Hepatocyte (in vitro differentiated cells): ENCODE measurements around the gene KRT27. TPM values are rescaled to one million over a fixed set of nuclear protein-coding genes. Genes with fewer than 3 reads are reported as not detected.

Experiments used
- DNase-seq: peaks from one replicate; pipeline ENCODE4 v3.0.0-alpha.2; 2016; ENCODE audit warnings: low spot score
- H2AFZ ChIP-seq: fragments of 200-600 bp; sonication (generic); 2 replicates; pipeline ENCODE4 v1.6.0; 2016; ENCODE audit warnings: antibody characterized with exemption, mild to moderate bottlenecking
- H3K27ac ChIP-seq: fragments of 200-600 bp; sonication (generic); 2 replicates; pipeline ENCODE4 v1.5.1; 2016; ENCODE audit warnings: mild to moderate bottlenecking
- H3K27me3 ChIP-seq: fragments of 200-600 bp; sonication (generic); 2 replicates; pipeline ENCODE4 v1.6.1; 2016
- H3K36me3 ChIP-seq: fragments of 200-600 bp; sonication (generic); replicated peaks from 2 replicates; pipeline ENCODE4 v1.5.1; 2016; ENCODE audit warnings: low read depth; ENCODE audit not compliant: insufficient read depth
- H3K4me1 ChIP-seq: fragments of 200-600 bp; sonication (generic); 2 replicates; pipeline ENCODE4 v1.5.1; 2016; ENCODE audit warnings: mild to moderate bottlenecking, moderate library complexity; ENCODE audit not compliant: insufficient read depth
- H3K4me2 ChIP-seq: fragments of 200-600 bp; sonication (generic); 2 replicates; pipeline ENCODE4 v1.6.0; 2016
- H3K4me3 ChIP-seq: fragments of 200-600 bp; sonication (generic); 2 replicates; pipeline ENCODE4 v1.5.1; 2016; ENCODE audit warnings: mild to moderate bottlenecking
- H3K79me2 ChIP-seq: fragments of 200-600 bp; sonication (generic); 2 replicates; pipeline ENCODE4 v1.6.0; 2017; ENCODE audit warnings: mild to moderate bottlenecking
- H3K9me2 ChIP-seq: fragments of 200-600 bp; sonication (generic); replicated peaks from 2 replicates; pipeline ENCODE4 v1.6.0; 2017; ENCODE audit warnings: mild to moderate bottlenecking; ENCODE audit not compliant: insufficient read depth
- H3K9me3 ChIP-seq: fragments of 200-600 bp; sonication (generic); 2 replicates; pipeline ENCODE4 v1.5.1; 2016; ENCODE audit warnings: low read depth, mild to moderate bottlenecking
- H4K20me1 ChIP-seq: fragments of 200-600 bp; sonication (generic); 2 replicates; pipeline ENCODE4 v1.6.0; 2016; ENCODE audit warnings: mild to moderate bottlenecking; ENCODE audit not compliant: insufficient read depth, poor library complexity, severe bottlenecking
- CTCF ChIP-seq: fragments of 200-600 bp; sonication (generic); IDR thresholded peaks from 2 replicates; pipeline ENCODE4 v1.5.1; 2016; ENCODE audit warnings: antibody characterized with exemption, mild to moderate bottlenecking; ENCODE audit not compliant: poor library complexity
- EZH2 ChIP-seq: fragments of 200-600 bp; sonication (generic); IDR thresholded peaks from 2 replicates; pipeline ENCODE4 v1.6.1; 2016; ENCODE audit warnings: antibody characterized with exemption, mild to moderate bottlenecking, borderline replicate concordance
- EZH2phosphoT487 ChIP-seq: fragments of 200-600 bp; sonication (generic); IDR thresholded peaks from one replicate; pipeline ENCODE4 v1.6.1; 2018; ENCODE audit warnings: antibody characterized with exemption, mild to moderate bottlenecking, low read depth, moderate library complexity; ENCODE audit not compliant: unreplicated experiment, severe bottlenecking
- WGBS: methylation state at CpG from one replicate; pipeline ENCODE4 v1.1.6; 2016; ENCODE audit warnings: low lambda C conversion rate; ENCODE audit errors: missing lambda C conversion rate; 5-methylcytosine and 5-hydroxymethylcytosine counted together
- polyA plus RNA-seq: library from polyadenylated mRNA; unstranded; fragments of >200 nt; fragmentation: Nextera tagmentation; extraction: Ambion mirVana; gene quantifications from 2 replicates; pipeline ENCODE4 v1.2.1, GENCODE V29; 2016
- total RNA-seq: library from RNA; depleted of rRNA; stranded (reverse); fragments of >200 nt; gene quantifications from 2 replicates; pipeline ENCODE4 v1.2.3, GENCODE V29; 2014

Gene KRT27
- total and polyA plus RNA-seq, 2 experiments from 2014 or later, result not detected

- Histone ChIP-seq H3K4me2 (no peak within 1 kb of the TSS), H4K20me1 (no peaks in the 10 kb centered on the region), H3K27me3 (no peaks in the 10 kb centered on the region), H3K79me2 (peaks cover 39% of the 10 kb centered on the region), H3K9me3 (no peaks in the 10 kb centered on the region), H3K27ac (no peak within 1 kb of the TSS), H3K4me1 (peaks cover 17% of the 10 kb centered on the region), H3K4me3 (no peak within 1 kb of the TSS), H3K36me3 (peaks cover 6% of the 10 kb centered on the region), H3K9me2 (no peaks in the 10 kb centered on the region), H2AFZ (no peak within 1 kb of the TSS)
- 88% methylated on average over 7 of the region's 7 CpGs for WGBS
- DNase-seq, result no peak
- no peak for TF ChIP-seq EZH2
- TF ChIP-seq CTCF, result no peak
- no peak for TF ChIP-seq EZH2phosphoT487
Measured at GRCh38 chr17:40822132-40822812, 39.9 kb upstream of the KRT27 start, which contains the start of gene KRT10. TSS of gene KRT10 (minus strand) at chr17:40822614. CDS start at chr17:40822585, 29 bp downstream.

- H3K9me3 ChIP-seq, result no peaks in the 10 kb centered on the region
- H3K9me2 ChIP-seq, result no peaks in the 10 kb centered on the region
- no peak overlapping the region for H2AFZ ChIP-seq
- no peak for DNase-seq
- no peak overlapping the region for H3K4me3 ChIP-seq
- no peaks in the 10 kb centered on the region for H4K20me1 ChIP-seq
- TF ChIP-seq EZH2 (no peak), EZH2phosphoT487 (no peak), CTCF (no peak)
- peaks cover 41% of the 10 kb centered on the region for H3K79me2 ChIP-seq
- peaks cover 17% of the 10 kb centered on the region for H3K4me1 ChIP-seq
- H3K27me3 ChIP-seq, result no peaks in the 10 kb centered on the region
- H3K36me3 ChIP-seq, result peaks cover 8% of the 10 kb centered on the region
- H3K4me2 ChIP-seq, result no peak overlapping the region
- no peak overlapping the region for H3K27ac ChIP-seq
Measured at GRCh38 chr17:40821536-40821935, 39.2 kb upstream of the KRT27 start.

GRCh38 chr17:40820228-40820838 is 38.0 kb upstream of the KRT27 start:
- no peak for DNase-seq
- TF ChIP-seq EZH2phosphoT487 (no peak), EZH2 (no peak), CTCF (no peak)
- peak overlapping the region; percentile 84 for H3K27ac ChIP-seq
- peaks cover 17% of the 10 kb centered on the region for H3K4me1 ChIP-seq
- peaks cover 8% of the 10 kb centered on the region for H3K36me3 ChIP-seq
- no peaks in the 10 kb centered on the region for H4K20me1 ChIP-seq
- H3K27me3 ChIP-seq, result no peaks in the 10 kb centered on the region
- peaks cover 33% of the 10 kb centered on the region for H3K79me2 ChIP-seq
- peak overlapping the region; percentile 81 for H3K4me2 ChIP-seq
- no peak overlapping the region for H3K4me3 ChIP-seq
- 94% methylated on average over 9 of the region's 9 CpGs for WGBS
- H2AFZ ChIP-seq, result no peak overlapping the region
- H3K9me3 ChIP-seq, result no peaks in the 10 kb centered on the region
- no peaks in the 10 kb centered on the region for H3K9me2 ChIP-seq
